C4-2B (cell line): Measurements from ENCODE around the gene COA1.

ENCODE experiments used
- H3K27ac ChIP-seq: fragments of 450-650 bp; 2 replicates; pipeline ENCODE4 v1.5.1; 2017
- ZFX ChIP-seq: fragments of 450-650 bp; IDR thresholded peaks from 2 replicates; pipeline ENCODE4 v1.6.1; 2017
- TF ChIP-seq, protein P1 (sequence below): fragments of 450-650 bp; conservative IDR thresholded peaks from 2 replicates; pipeline ENCODE4 v1.5.1; 2017; ENCODE audit warnings: mild to moderate bottlenecking

The COA1 gene

DNA sequence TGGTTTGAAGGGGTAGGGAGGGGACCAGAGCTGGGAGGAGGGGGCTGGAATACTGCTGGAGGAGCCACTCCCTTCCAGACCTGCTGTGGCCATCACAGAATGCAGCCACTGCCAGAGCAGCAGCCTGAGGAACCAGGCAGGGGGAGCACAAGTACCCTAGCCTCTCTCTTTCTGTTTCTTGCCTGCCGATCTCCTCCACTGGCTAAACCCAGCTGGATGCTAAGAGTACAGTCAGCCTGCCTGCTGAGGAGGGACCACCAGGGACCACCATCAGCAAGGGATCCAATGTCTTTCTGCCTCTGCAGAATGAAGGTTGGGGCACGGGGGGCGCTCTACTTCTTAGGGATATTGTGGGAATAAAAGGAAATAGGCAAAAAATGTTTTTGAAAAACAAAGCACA, 33.9 kb upstream of the COA1 start:
- TF ChIP-seq, protein P1, sequence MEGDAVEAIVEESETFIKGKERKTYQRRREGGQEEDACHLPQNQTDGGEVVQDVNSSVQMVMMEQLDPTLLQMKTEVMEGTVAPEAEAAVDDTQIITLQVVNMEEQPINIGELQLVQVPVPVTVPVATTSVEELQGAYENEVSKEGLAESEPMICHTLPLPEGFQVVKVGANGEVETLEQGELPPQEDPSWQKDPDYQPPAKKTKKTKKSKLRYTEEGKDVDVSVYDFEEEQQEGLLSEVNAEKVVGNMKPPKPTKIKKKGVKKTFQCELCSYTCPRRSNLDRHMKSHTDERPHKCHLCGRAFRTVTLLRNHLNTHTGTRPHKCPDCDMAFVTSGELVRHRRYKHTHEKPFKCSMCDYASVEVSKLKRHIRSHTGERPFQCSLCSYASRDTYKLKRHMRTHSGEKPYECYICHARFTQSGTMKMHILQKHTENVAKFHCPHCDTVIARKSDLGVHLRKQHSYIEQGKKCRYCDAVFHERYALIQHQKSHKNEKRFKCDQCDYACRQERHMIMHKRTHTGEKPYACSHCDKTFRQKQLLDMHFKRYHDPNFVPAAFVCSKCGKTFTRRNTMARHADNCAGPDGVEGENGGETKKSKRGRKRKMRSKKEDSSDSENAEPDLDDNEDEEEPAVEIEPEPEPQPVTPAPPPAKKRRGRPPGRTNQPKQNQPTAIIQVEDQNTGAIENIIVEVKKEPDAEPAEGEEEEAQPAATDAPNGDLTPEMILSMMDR, result peak; percentile 36
- TF ChIP-seq ZFX, result no peak
- H3K27ac ChIP-seq, result peak overlapping the region; percentile 63

DNA sequence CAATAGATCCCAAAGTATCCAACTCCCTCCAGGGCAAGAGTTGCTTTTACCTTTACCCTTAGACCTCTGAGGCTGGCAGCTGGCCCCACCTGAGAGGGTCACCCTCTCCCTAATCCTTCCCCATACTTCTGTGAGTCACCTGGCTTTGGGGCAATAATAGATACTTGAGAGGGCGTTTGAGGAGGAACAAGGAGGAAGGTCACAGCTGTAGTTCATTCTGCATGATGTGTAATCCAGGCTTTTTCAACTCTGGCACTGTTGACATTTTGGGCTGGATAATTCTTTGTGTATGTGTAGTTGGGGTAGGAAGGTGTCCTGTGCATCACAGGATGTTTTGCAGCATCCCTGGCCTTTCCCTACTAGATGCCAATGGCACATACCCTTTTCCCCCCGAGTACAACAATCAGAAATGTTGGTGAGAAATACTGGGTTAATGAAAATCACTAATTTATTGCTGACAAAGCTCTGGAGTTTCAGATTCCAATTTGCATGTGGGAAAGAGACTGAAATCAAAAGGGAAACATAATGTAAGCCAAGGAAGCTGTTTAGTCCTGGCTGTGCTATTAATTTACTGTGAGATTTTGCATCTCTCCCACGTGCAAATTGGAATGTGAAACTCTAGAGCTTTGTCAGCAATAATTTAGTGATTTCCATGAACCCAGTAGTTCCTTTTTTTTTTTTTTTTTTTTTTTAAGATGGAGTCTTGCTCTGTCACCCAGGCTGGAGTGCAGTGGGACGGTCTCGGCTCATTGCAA, 32.8 kb upstream of the COA1 start:
- TF ChIP-seq ZFX, result no peak
- TF ChIP-seq, protein P1, result no peak
- no peak overlapping the region; the same call in 1 of the 2 replicates for H3K27ac ChIP-seq

DNA sequence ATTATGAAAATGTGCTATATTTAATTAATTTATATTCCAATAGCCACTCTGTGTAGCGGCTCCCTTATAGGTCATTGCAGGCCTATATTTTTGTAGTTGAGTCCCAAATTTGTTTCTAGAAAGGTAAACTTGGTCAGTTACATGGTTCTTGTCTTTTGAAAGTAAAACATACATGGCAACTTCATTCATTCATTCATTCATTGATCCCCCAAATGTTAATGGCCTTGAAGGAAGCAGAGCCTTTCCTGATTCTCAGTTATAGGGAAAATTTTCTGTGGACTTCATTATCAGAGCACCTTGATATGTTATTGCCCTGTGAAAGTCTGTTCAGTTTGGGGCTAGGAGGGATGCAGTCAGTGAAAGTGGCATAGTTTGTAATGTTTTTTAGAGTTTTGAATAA, 32.1 kb upstream of the COA1 start:
- H3K27ac ChIP-seq, result no peak overlapping the region
- TF ChIP-seq, protein P1, result no peak
- TF ChIP-seq ZFX, result no peak

DNA sequence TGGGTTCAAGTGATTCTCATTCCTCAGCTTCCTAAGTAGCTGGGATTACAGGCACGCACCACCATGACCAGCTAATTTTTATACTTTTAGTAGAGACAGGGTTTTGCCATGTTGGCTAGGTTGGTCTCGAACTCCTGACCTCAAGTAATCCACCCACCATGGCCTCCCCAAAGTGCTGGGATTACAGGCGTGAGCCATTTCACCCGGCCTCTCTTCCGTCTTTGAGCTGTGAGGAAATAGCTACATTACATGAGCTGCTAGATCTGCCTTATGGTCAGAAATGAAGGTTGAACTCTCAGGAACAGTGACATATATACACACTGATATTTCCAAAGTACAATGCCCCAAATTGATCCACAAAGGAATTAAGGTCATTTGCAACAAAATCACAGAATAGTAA, 31.5 kb upstream of the COA1 start:
- H3K27ac ChIP-seq, result no peak overlapping the region
- no peak for TF ChIP-seq ZFX
- TF ChIP-seq, protein P1, result no peak

DNA sequence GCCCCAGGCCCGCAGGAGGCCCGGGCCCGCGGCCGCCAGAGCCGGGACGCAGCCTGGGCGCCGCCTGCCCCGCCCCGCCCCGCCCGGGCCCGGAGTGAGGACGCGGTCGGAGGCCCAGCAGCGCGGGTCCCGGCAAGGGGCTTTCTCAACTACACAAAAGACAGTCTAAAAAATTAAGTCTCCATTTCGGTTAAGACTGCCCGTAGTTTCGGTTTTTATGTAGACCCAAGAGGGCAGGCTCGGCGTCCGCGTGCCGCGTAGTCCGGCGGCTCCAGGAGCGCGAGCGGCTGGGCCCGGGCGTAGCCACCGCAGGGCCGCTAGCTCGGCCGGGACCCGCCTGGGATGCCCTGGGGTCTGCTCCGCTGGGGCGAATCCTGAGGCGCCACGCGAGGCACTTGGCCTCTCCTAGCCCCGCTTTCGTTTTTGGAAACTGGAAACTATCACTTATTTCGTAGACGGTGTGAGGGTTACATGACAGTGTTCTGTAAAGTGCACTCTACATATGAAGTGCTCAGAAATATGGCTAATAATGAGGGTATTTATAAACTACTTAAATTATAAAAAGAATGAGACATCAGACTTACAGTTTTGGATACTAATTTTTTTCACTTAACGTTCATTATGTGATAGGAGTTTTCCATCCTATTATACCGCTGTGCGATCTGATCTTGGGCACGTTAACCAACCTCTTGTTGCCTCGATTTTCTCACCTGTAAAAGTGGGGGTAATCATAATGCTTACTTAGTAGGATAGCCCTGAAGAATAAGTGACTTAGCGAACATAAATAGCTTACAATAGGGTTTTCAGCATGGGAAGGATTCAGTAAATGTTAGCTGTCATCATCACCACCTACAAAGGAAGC, 29.7 kb upstream of the COA1 start:
- H3K27ac ChIP-seq, result peak overlapping the region; percentile 53
- TF ChIP-seq ZFX, result peak; percentile 92
- TF ChIP-seq, protein P1, result no peak

DNA sequence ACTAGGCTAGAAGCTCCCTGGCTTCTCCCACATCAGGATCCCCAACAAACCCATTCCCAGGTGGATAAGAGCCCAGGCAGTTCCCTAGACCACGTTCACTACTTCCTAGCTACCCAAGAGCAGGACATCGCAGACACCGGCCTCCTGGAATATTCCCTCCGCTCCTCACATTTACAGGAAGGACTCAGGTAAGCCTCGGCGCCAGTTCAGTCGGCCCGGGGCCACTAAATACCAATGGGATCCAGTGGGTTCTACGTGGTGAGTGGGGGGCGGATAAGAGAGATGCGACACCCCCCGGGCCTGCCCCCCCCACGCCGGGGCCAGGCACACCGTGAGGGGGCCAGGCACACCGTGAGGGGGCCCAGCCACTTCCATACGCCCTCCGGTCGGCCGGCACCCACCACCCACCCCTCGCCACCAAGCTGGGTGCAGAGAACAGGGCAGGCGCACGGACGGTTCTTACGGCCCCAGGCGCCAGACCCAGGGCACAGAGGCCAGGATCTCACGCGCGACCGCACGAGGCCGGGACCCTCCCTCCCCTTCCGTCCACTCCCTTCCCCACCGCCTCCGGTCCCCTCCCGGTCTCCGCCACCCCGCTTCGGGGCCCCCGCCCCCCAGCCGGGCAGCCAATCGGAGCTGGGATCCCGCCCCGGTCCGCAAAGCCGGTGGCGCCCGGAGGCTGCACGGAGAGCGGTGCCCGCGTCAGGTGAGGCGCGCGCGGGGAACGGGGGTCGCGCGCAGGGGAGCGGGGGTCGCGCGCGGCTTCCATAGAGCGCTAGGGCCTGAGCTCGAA, 28.9 kb upstream of the COA1 start, which contains the start of gene BLVRA:
TSS of gene BLVRA (plus strand) at position 652 of the 793 bp plus-strand sequence. CDS start 12,479 bp downstream, outside the sequence.
- peak within 1 kb of the TSS; percentile 53 for H3K27ac ChIP-seq
- TF ChIP-seq, protein P1, result no peak
- no peak for TF ChIP-seq ZFX
